ENCODE data around the gene WDR18.

WDR18 gene

GRCh38 chr19:1042689-1043511 is 58.8 kb downstream of the WDR18 start:
- H3K4me3 Mint-ChIP-seq: no peak overlapping the region
- H3K4me1 Mint-ChIP-seq: peaks cover 42% of the 10 kb centered on the region
- H3K9me3 Mint-ChIP-seq: no peaks in the 10 kb centered on the region

More at GRCh38 chr19:1042689-1043511, 58.8 kb downstream of the WDR18 start:
- ATAC-seq (no peak), DNase-seq (ENCODE audit: low spot score in 2 of 2) (no peak)
- H3K27ac Mint-ChIP-seq: no peak overlapping the region
- H3K36me3 Mint-ChIP-seq: peaks cover 28% of the 10 kb centered on the region
